Gastrocnemius medialis (tissue), 4 donors: ENCODE measurements around the gene ETNK1. TPM values are rescaled to one million over a fixed set of nuclear protein-coding genes. Genes with fewer than 3 reads are reported as not detected.
"Not testable (repeated sequence)": the region's sequence is repeated elsewhere in the genome, so short reads cannot be mapped to it uniquely, and the experiment has no call there.

Experiments
- ATAC-seq, 2 donors: fragments of 150-250 bp; one replicate each; pipeline ENCODE4 v1.9.1; 2016
- DNase-seq, 2 donors: peaks; one replicate each; pipeline ENCODE4 v3.0.0-alpha.2; 2019
- H3K27ac ChIP-seq, 4 donors: fragments of 200-600 bp; sonication (generic); 1 replicate in 1 of 4; 2 replicates in 3 of 4; pipeline ENCODE4 v1.5.1; 2016 to 2018; ENCODE audit warnings: mild to moderate bottlenecking in 2 of 4, moderate library complexity in 1 of 4
- H3K27me3 ChIP-seq, 3 donors: fragments of 200-600 bp; sonication (generic) in 2 of 3; 1 replicate in 1 of 3; 2 replicates in 2 of 3; pipeline versions ENCODE4 v1.5.1 to v1.6.0; 2016 to 2019; ENCODE audit warnings: mild to moderate bottlenecking in 1 of 3, moderate library complexity in 1 of 3
- H3K36me3 ChIP-seq, 2 donors: fragments of 200-600 bp; sonication (generic) in 1 of 2; one replicate each; pipeline ENCODE4 v1.5.1; 2017 to 2018
- H3K4me1 ChIP-seq, 2 donors: fragments of 200-600 bp; sonication (generic) in 1 of 2; one replicate each; pipeline ENCODE4 v1.5.1; 2016 to 2017; ENCODE audit warnings: mild to moderate bottlenecking in 2 of 2
- H3K4me3 ChIP-seq, 4 donors: fragments of 200-600 bp; sonication (generic) in 3 of 4; 1 replicate in 1 of 4; 2 replicates in 3 of 4; pipeline ENCODE4 v1.5.1; 2016 to 2019; ENCODE audit warnings: mild to moderate bottlenecking in 2 of 4
- H3K9me3 ChIP-seq, 3 donors: fragments of 200-600 bp; sonication (generic) in 2 of 3; 1 replicate in 1 of 3; 2 replicates in 2 of 3; pipeline ENCODE4 v1.5.1; 2016 to 2019
- POLR2A ChIP-seq, 2 donors: fragments of 450-650 bp; IDR thresholded peaks; one replicate each; pipeline ENCODE4 v1.6.1; 2017; ENCODE audit warnings: antibody characterized with exemption in 2 of 2, mild to moderate bottlenecking in 2 of 2, moderate library complexity in 2 of 2
- in situ Hi-C, 4 donors: fragments of 200-750 bp; cut with MboI; loops; one replicate each; pipeline versions ENCODE4 v1.15.0 to v1.8.0; 2017; ENCODE audit warnings: low sequenced_read_pairs in 4 of 4
- intact Hi-C: fragments of 100-400 bp; cut with DNase I; formaldehyde crosslinking; loops from one replicate; pipeline ENCODE4 v1.15.1; 2023; ENCODE audit warnings: low total_unique reads
- total RNA-seq, 4 donors: library from RNA; depleted of rRNA; stranded (reverse); fragments of >200 nt; gene quantifications; one replicate each; pipeline versions ENCODE4 v1.1.0 to v1.2.3, GENCODE V29; 2016
- TF ChIP-seq, protein P1 (sequence below), 5 experiments: fragments of 450-650 bp in 3 of 5; fragments of 200-600 bp in 2 of 5; sonication (generic) in 2 of 5; IDR thresholded peaks in 4 of 5; conservative IDR thresholded peaks in 1 of 5; 1 replicate in 4 of 5; 2 replicates in 1 of 5; pipeline ENCODE4 v1.5.1; 2016 to 2019; ENCODE audit warnings: antibody characterized with exemption in 5 of 5, mild to moderate bottlenecking in 3 of 5, moderate library complexity in 3 of 5

Gene ETNK1
- total RNA-seq, 4 donors from 2014 or later, result 6.5 to 15.1 (median 7.2) TPM

DNA sequence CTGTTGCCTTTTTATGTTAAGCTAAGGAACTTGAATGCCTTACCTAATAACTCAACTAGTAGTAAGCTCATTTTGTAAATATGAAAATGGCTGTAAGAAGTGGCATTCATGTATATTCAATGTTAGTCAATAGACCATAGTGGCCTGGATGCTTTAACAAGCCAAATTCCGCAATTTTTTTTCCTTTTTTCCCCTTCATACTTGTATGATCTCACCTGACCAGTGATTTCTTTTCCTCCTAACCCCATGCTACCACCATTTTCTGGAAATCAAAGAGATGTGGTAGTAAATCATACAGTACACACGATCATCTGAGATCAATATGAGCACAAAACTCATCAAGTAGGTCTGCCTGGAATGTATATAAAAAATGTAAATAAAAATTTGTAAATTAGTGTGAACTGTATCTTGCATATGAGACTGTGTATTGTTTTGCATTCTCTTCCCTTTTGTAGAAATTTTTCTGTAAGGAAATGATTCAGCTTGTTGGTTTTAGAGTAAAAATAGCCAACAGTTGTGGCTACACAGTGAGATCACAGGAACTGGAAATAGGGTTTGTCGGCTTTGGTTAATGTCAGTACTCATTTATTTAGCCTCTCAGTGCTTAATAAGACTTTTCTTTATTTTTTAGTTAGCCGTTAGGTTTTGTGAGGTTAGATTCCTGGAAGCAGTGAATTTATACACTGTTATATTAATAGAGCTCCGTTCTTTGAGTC, 62.5 kb downstream of the ETNK1 start:
- DNase-seq (no peak), ATAC-seq (no peak)
- H3K4me1 ChIP-seq, result no peaks in the 10 kb centered on the region
- peaks cover 0 to 5% of the 10 kb centered on the region in 2 donors for H3K36me3 ChIP-seq
- no peaks in the 10 kb centered on the region for H3K9me3 ChIP-seq
- no peaks in the 10 kb centered on the region for H3K27me3 ChIP-seq
- in situ Hi-C loops (no loop called here), intact Hi-C loops (no loop called here)
- H3K27ac ChIP-seq, result no peak overlapping the region
- no peak overlapping the region for H3K4me3 ChIP-seq
- TF ChIP-seq POLR2A (IDR thresholded peaks at IDR 0.05), result no peak
- TF ChIP-seq, protein P1, sequence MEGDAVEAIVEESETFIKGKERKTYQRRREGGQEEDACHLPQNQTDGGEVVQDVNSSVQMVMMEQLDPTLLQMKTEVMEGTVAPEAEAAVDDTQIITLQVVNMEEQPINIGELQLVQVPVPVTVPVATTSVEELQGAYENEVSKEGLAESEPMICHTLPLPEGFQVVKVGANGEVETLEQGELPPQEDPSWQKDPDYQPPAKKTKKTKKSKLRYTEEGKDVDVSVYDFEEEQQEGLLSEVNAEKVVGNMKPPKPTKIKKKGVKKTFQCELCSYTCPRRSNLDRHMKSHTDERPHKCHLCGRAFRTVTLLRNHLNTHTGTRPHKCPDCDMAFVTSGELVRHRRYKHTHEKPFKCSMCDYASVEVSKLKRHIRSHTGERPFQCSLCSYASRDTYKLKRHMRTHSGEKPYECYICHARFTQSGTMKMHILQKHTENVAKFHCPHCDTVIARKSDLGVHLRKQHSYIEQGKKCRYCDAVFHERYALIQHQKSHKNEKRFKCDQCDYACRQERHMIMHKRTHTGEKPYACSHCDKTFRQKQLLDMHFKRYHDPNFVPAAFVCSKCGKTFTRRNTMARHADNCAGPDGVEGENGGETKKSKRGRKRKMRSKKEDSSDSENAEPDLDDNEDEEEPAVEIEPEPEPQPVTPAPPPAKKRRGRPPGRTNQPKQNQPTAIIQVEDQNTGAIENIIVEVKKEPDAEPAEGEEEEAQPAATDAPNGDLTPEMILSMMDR (IDR thresholded peaks at IDR 0.05 in 4 of 5, conservative IDR thresholded peaks at IDR 0.05 in 1 of 5), result no peak

DNA sequence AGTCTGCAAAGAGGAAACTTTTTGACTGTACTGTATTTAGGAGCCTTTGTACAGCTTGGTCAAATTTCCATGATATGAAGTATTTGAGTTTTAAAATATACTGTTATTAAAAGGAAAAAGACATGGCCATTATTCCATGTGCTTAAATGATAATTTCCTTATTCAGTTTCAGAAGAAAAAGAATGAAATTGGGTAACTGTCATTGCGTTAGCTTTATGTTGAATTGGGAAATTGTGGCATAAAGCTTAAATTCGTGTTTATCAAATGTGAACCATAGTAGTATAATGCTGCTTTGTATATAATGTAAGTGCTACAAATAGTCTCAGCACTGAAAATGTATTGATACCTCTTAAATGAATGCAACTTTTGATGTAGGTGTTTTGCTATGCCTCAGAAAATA, 64.9 kb downstream of the ETNK1 start:
- peaks cover 0 to 5% of the 10 kb centered on the region in 2 donors for H3K36me3 ChIP-seq
- in situ Hi-C loops, result no loop called here
- H3K4me1 ChIP-seq, result no peaks in the 10 kb centered on the region
- H3K9me3 ChIP-seq, result no peaks in the 10 kb centered on the region
- H3K27ac ChIP-seq, result no peak overlapping the region
- no peak for DNase-seq
- intact Hi-C loops, result no loop called here
- no peaks in the 10 kb centered on the region for H3K27me3 ChIP-seq
- TF ChIP-seq, protein P1 (IDR thresholded peaks at IDR 0.05 in 4 of 5, conservative IDR thresholded peaks at IDR 0.05 in 1 of 5), result no peak
- no peak for TF ChIP-seq POLR2A (IDR thresholded peaks at IDR 0.05)
- H3K4me3 ChIP-seq, result no peak overlapping the region
- no peak for ATAC-seq

DNA sequence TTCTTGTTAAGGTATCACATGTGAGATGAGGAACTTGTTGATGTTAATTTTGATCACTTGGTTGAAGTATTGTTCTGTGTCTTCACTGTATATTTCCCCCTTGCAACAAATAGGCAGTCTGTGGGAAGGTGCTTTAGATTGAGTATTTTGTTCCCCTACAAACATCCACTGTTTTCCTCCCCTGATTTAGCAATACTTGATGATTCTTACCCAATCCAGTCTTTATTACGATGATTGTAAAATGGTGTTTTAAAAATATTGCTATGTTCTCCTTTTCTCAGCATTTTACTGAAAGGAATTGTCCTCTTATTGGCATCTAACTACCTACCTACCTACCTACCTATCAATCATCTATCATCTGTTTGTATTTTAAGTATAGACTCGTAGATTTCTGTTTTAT, 66.3 kb downstream of the ETNK1 start:
- in situ Hi-C loops (no loop called here), intact Hi-C loops (no loop called here)
- no peak overlapping the region for H3K27ac ChIP-seq
- H3K9me3 ChIP-seq, result no peaks in the 10 kb centered on the region
- H3K27me3 ChIP-seq, result no peaks in the 10 kb centered on the region
- no peaks in the 10 kb centered on the region for H3K4me1 ChIP-seq
- H3K4me3 ChIP-seq, result no peak overlapping the region
- DNase-seq (no peak), ATAC-seq (no peak)
- TF ChIP-seq, protein P1 (IDR thresholded peaks at IDR 0.05 in 4 of 5, conservative IDR thresholded peaks at IDR 0.05 in 1 of 5), result no peak
- TF ChIP-seq POLR2A (IDR thresholded peaks at IDR 0.05), result no peak
- H3K36me3 ChIP-seq, result no peaks in the 10 kb centered on the region

DNA sequence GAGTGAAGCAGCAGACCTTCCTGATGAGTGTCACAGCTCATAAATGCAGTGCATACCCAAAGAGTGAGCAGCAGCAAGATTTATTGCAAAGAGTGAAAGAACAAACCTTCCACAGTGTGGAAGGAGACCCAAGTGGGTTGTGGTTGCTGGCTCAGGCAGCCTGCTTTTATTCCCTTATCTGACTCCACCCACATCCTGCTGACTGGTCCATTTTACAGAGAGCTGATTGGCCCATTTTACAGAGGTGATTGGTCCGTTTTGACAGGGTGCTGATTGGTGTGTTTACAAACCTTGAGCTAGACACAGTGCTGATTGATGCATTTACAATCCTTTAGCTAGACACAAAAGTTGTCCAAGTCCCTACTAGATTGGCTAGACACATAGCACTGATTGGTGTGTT, 67.5 kb downstream of the ETNK1 start:
- H3K27me3 ChIP-seq, intact Hi-C loops, H3K4me1 ChIP-seq, in situ Hi-C loops, ATAC-seq, H3K4me3 ChIP-seq, DNase-seq, H3K36me3 ChIP-seq, H3K9me3 ChIP-seq, H3K27ac ChIP-seq: not testable (repeated sequence)

DNA sequence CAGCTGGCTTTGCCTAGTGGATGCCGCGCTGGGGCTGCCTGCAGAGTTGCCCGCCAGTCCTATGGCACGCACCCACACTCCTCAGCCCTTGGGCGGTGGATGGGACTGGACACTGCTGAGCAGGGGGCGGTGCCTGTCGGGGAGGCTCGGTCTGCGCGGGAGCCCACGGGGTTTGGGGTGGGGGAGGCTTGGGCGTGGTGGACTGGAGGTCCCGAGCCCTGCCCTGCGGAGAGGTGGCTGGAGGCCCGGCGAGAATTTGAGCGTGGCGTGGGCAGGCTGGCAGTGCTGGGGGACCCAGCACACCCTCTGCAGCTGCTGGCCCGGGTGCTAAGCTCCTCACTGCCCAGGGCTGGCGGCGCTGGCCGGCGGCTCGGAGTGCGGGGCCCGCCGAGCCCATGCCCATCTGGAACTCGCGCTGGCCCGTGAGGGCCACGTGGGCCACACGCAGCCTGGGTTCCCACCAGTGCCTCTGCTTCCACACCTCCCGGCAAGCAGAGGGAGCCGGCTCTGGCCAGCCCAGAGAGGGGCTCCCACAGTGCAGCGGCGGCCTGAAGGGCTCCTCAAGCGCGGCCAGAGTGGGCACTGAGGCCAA, 68.1 kb downstream of the ETNK1 start:
- in situ Hi-C loops, result no loop called here
- ATAC-seq, result no peak
- no peak overlapping the region for H3K4me3 ChIP-seq

More for the DNA sequence above, 68.1 kb downstream of the ETNK1 start:
- TF ChIP-seq, protein P1 (IDR thresholded peaks at IDR 0.05 in 4 of 5, conservative IDR thresholded peaks at IDR 0.05 in 1 of 5), result no peak
- no peak for TF ChIP-seq POLR2A (IDR thresholded peaks at IDR 0.05)
- Histone ChIP-seq H3K9me3 (no peaks in the 10 kb centered on the region), H3K4me1 (no peaks in the 10 kb centered on the region), H3K27ac (no peak overlapping the region), H3K27me3 (no peaks in the 10 kb centered on the region), H3K36me3 (no peaks in the 10 kb centered on the region)
- intact Hi-C loops, result no loop called here
- no peak for DNase-seq
